Naive thymus-derived CD8-positive, alpha-beta T cell (primary cell): Measurements from ENCODE around the gene DKKL1. TPM values are rescaled to one million over a fixed set of nuclear protein-coding genes. Genes with fewer than 3 reads are reported as not detected.

Experiments
- ATAC-seq, 2 donors: fragments of 150-1000 bp; cut with Tn5 transposase in 1 of 2; sonication (Bioruptor Pico), chemical (Tn5 transposase) in 1 of 2; 1 replicate in 1 of 2; 2 replicates in 1 of 2; pipeline ENCODE4 v1.10.0; 2021; ENCODE audit warnings: mild to moderate bottlenecking in 2 of 2, moderate library complexity in 2 of 2
- POLR2A ChIA-PET: fragments of 350-600 bp; sonication (Branson Sonifier 250); formaldehyde crosslinking; loops from one replicate; lab custom pipeline; 2021; ENCODE audit warnings: antibody characterized with exemption; lab: Charles Lee
- DNase-seq, 10 donors: peaks; one replicate each; pipeline versions ENCODE4 v3.0.0 to v3.0.0-alpha.2; 2020 to 2022
- H3K27ac Mint-ChIP-seq, 10 donors: one replicate each; pipeline ENCODE4 v1.8.0; 2020 to 2022; ENCODE audit warnings: mild to moderate bottlenecking in 10 of 10, mixed read lengths in 10 of 10, moderate library complexity in 4 of 10, inconsistent platforms in 1 of 10
- H3K27me3 Mint-ChIP-seq, 5 donors: one replicate each; pipeline ENCODE4 v1.8.0; 2021 to 2022; ENCODE audit warnings: mixed read lengths in 5 of 5
- H3K36me3 Mint-ChIP-seq, 3 donors: one replicate each; pipeline ENCODE4 v1.8.0; 2020 to 2022; ENCODE audit warnings: mixed read lengths in 3 of 3, mild to moderate bottlenecking in 2 of 3, inconsistent platforms in 1 of 3
- H3K4me1 Mint-ChIP-seq, 4 donors: one replicate each; pipeline ENCODE4 v1.8.0; 2021 to 2022; ENCODE audit warnings: mixed read lengths in 4 of 4
- H3K4me3 Mint-ChIP-seq, 10 donors: one replicate each; pipeline ENCODE4 v1.8.0; 2020 to 2022; ENCODE audit warnings: mild to moderate bottlenecking in 10 of 10, mixed read lengths in 10 of 10, moderate library complexity in 6 of 10, inconsistent platforms in 1 of 10
- H3K9me3 Mint-ChIP-seq, 9 donors: one replicate each; pipeline ENCODE4 v1.8.0; 2020 to 2022; ENCODE audit warnings: mixed read lengths in 9 of 9, mild to moderate bottlenecking in 3 of 9, inconsistent platforms in 1 of 9, moderate library complexity in 1 of 9
- polyA plus RNA-seq, 3 donors: library from polyadenylated mRNA; unstranded; fragments of 300-500 nt; fragmentation: Illumina TruSeq; gene quantifications; one replicate each; pipeline ENCODE4 v1.2.3, GENCODE V29; 2021
- total RNA-seq, 8 experiments: library from RNA in 2 of 8; stranded (reverse) in 2 of 8; gene quantifications; one replicate each; pipeline ENCODE4 v1.2.3 and lab custom pipeline; 2021 to 2026

The DKKL1 gene
- total and polyA plus RNA-seq, 5 experiments from 2014 or later = not detected

DNA sequence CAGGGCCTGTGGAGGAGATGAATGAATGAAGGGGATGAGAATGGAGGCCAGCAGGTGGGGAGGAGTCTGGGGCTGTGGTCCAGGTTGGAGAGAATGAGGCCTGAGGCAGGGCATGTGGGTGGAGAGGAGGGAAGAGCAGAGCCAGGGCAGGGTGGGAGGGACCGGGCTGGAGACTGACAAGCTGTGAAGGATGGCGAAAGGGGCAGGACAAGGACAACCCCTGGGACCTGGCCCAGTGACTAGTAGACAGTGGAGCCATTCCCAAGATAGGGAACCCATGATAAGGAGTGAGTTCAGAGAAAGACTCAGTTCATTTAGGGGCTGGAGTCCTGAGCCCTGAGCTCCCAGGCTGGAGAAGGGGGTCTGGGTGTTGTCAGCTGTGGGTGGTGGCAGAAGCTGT lies 56.5 kb downstream of the DKKL1 start:
- Mint-ChIP-seq H3K36me3 (peaks cover 0 to 3% (median 0%) of the 10 kb centered on the region in 3 donors), H3K4me1 (peaks cover 32 to 42% (median 34%) of the 10 kb centered on the region in 4 donors), H3K9me3 (peaks cover 0 to 2% (median 0%) of the 10 kb centered on the region in 9 donors), H3K27me3 (peaks cover 36 to 79% (median 63%) of the 10 kb centered on the region in 5 donors), H3K27ac (peak overlapping the region in 3 of 10 donors; percentile 31 to 39 (median 33)), H3K4me3 (peak overlapping the region in 2 of 10 donors; percentile 42 to 73)
- DNase-seq = no peak
- ATAC-seq = no peak
- POLR2A ChIA-PET = interaction anchor here (1.2 to 1.7 kb wide), 4 partner anchors 11 to 23 kb away, joined by 3 to 5 read pairs (median 4); no protein-coding TSS in a partner anchor

DNA sequence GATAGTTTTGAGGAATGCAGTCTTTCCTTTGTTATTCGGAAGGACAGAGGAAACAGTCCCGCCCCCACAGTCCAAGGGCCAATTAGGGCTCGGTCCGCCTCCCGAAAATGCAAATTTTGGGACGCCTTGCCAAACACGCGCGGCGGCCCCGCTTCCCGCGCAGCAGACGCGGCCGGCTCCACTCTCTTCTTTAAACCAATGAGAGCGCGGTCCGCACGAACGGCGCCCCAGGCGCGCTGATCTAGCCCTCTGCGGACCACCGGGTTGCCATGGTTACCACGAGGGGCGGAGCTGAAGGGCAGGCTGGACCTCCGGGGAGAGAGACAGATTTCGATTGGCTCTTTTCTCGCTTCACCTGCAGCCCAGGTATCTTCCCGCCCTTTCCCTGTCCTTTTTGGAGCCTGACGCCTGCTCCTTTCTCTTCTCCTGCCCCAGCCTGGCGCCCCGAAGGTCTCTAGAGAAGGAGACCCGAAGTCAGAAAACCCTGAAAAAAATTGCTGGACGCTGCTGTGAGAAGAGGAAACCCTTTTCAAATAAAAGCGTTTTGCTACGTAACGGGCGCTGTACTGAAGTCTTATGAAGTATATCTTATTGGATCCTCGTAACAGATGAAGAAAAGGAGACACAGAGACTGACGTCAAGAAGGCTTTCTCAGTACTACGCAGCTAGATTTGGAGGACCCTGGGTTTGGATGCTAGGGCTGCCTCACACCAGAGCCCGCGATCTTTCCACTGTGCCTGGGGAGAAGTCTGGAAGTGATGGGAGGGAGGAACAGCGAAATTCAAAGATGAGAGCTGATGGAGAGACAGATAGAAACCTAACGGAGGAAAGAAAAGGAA lies 57.6 kb downstream of the DKKL1 start:
- H3K4me3 Mint-ChIP-seq = peak overlapping the region; percentile 7 to 89 (median 72)
- H3K27me3 Mint-ChIP-seq = peaks cover 44 to 90% (median 73%) of the 10 kb centered on the region in 5 donors
- H3K9me3 Mint-ChIP-seq = peaks cover 0 to 2% (median 0%) of the 10 kb centered on the region in 9 donors
- POLR2A ChIA-PET = interaction anchor here (1.3 to 1.7 kb wide), 2 partner anchors 13 to 18 kb away, joined by 3 to 4 read pairs; no protein-coding TSS in a partner anchor
- peaks cover 0 to 3% (median 0%) of the 10 kb centered on the region in 3 donors for H3K36me3 Mint-ChIP-seq
- H3K27ac Mint-ChIP-seq = peak overlapping the region in 4 of 10 donors; percentile 53 to 88 (median 72)
- peak; percentile 21 to 72 for ATAC-seq
- peaks cover 34 to 52% (median 42%) of the 10 kb centered on the region in 4 donors for H3K4me1 Mint-ChIP-seq
- peak in 1 of 10 donors; percentile 25 for DNase-seq

DNA sequence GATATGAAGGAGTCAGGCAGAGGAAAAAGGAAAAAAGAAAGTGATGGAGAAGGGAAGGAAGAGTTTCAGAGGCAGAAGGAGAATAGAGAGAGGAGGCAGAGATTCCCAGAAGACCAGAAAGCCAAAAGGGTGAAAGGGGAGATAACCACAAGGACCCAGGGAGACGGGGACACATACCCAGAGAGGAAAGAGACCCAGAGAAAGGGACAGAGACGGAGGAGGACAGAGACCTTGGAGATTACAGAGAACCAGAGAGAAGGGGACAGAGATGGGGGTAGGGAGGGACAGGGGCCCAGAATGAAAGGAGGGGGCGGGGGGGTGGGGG lies 58.2 kb downstream of the DKKL1 start:
- H3K27me3 Mint-ChIP-seq = peaks cover 50 to 95% (median 79%) of the 10 kb centered on the region in 5 donors
- H3K4me3 Mint-ChIP-seq = peak overlapping the region in 9 of 10 donors; percentile 43 to 89 (median 72)
- peaks cover 40 to 56% (median 48%) of the 10 kb centered on the region in 4 donors for H3K4me1 Mint-ChIP-seq
- H3K36me3 Mint-ChIP-seq = peaks cover 0 to 9% (median 0%) of the 10 kb centered on the region in 3 donors
- no peak for DNase-seq
- no peak for ATAC-seq
- H3K9me3 Mint-ChIP-seq = peaks cover 0 to 2% (median 0%) of the 10 kb centered on the region in 9 donors
- POLR2A ChIA-PET = interaction anchor here (1.5 kb wide), 1 partner anchor 12 kb away, joined by 4 read pairs; no protein-coding TSS in a partner anchor
- H3K27ac Mint-ChIP-seq = peak overlapping the region in 3 of 10 donors; percentile 58 to 88 (median 85)

DNA sequence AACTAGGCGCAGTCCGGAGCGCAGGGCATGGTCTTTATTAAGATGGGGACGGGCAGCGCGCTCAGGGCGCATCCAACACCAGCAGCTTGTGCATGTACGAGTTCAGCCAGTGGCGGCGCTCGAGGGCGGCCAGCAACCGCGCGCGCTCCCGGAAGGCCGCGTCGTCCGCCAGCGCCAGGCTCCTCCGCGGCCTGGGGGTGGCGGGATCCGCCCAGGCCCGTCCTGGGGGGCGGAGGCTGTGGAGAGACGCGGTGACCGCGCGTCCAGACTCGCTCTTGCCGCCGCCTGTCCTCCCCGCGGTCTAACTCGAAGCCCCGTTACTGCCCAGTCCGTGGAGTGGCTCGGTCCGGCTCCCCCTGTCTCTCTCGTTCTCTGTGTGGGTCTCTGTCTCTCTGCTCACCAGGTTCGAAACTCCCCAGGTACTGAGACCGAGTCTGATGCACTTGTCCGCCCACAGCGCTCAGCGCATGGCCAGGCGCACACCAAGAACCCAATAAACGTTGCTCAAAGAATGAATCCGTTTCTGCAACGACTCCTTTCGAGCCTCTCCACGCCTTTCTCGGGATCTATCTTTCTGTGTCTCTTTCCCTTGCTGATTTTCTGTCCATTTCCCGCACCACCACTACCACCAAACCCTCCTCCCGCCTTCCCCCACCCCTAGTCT lies 58.9 kb downstream of the DKKL1 start:
- H3K27ac Mint-ChIP-seq = peak overlapping the region in 3 of 10 donors; percentile 7 to 86 (median 74)
- H3K4me3 Mint-ChIP-seq = peak overlapping the region; percentile 69 to 91 (median 78)
- peaks cover 55 to 100% (median 82%) of the 10 kb centered on the region in 5 donors for H3K27me3 Mint-ChIP-seq
- H3K36me3 Mint-ChIP-seq = peaks cover 0 to 10% (median 0%) of the 10 kb centered on the region in 3 donors
- peaks cover 45 to 62% (median 53%) of the 10 kb centered on the region in 4 donors for H3K4me1 Mint-ChIP-seq
- ATAC-seq = peak; percentile 40 to 45
- peaks cover 0 to 2% (median 0%) of the 10 kb centered on the region in 9 donors for H3K9me3 Mint-ChIP-seq
- POLR2A ChIA-PET = interaction anchor here (1.5 kb wide), 1 partner anchor 11 kb away, joined by 4 read pairs; no protein-coding TSS in a partner anchor
- peak in 4 of 10 donors; percentile 21 to 51 (median 46) for DNase-seq

DNA sequence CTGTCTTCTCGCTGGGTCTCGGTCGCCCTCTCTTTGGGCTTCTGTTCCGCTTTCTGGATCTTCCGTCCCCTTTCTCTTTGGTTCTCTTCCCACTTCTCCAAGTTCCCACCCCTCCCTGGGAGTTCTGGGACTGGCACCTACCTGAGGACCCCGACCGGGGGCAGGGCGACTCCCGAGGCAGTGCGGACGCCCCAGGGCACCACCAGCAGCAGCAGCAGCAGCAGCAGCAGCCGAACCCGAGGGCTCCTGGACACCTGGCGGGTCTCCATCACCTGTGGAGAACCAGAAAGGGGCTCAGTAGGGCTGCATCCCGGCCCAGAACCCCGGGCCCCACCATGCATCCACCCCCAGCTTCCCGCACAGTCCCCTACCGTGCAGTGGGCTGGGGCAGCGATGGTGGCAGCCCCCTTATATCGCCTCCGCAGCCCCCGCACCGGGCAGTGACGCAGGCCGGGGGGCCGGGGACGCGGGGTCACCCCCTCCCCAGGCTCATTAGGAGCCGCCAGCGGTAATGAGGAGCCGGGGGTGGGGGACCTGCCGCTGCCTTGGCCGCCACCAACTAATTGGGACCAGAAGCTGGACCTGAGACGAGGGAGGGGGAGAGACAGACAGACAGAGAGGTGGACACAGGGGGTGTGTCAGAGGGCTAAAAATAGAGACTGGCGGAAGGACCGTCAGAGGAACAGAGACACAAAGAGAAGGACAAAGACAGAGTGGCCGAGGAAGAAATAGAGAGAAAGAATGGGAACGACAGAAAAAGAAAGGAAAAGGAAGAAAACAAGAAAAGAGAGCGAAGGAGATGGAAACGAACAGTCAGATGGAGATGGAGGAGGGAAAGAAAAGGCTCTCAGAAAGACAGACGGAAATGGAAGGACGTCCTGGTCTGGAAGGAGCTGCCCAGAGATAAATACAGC lies 59.7 kb downstream of the DKKL1 start, which contains the start of gene PTH2:
Gene PTH2, minus strand, starts transcription at position 371 of the 914 bp plus-strand sequence. Its CDS starts 102 bp downstream, at position 269.
- DNase-seq = peak in 1 of 10 donors; percentile 60
- H3K27me3 Mint-ChIP-seq = peaks cover 57 to 100% (median 83%) of the 10 kb centered on the region in 5 donors
- H3K4me1 Mint-ChIP-seq = peaks cover 48 to 66% (median 61%) of the 10 kb centered on the region in 4 donors
- ATAC-seq = peak in 1 of 2 donors; percentile 13
- POLR2A ChIA-PET = interaction anchor here (1.0 to 3.1 kb wide), 3 partner anchors 10 to 16 kb away, joined by 3 to 11 read pairs (median 4); no protein-coding TSS in a partner anchor
- H3K9me3 Mint-ChIP-seq = peaks cover 0 to 2% (median 0%) of the 10 kb centered on the region in 9 donors
- peaks cover 0 to 10% (median 0%) of the 10 kb centered on the region in 3 donors for H3K36me3 Mint-ChIP-seq
- H3K27ac Mint-ChIP-seq = peak within 1 kb of the TSS in 5 of 10 donors; percentile 7 to 86 (median 72)
- peak within 1 kb of the TSS; percentile 69 to 91 (median 79) for H3K4me3 Mint-ChIP-seq

GRCh38 chr19:49423985-49424303 lies 60.3 kb downstream of the DKKL1 start:
- H3K4me1 Mint-ChIP-seq = peaks cover 50 to 71% (median 66%) of the 10 kb centered on the region in 4 donors
- H3K4me3 Mint-ChIP-seq = peak overlapping the region; percentile 48 to 81 (median 74)

More at GRCh38 chr19:49423985-49424303, 60.3 kb downstream of the DKKL1 start:
- H3K27ac Mint-ChIP-seq = peak overlapping the region in 4 of 10 donors; percentile 7 to 72 (median 49)
- peak in 3 of 10 donors; percentile 43 to 55 (median 44) for DNase-seq
- H3K9me3 Mint-ChIP-seq = peaks cover 0 to 2% (median 0%) of the 10 kb centered on the region in 9 donors
- POLR2A ChIA-PET = interaction anchor here (0.7 to 3.1 kb wide), 3 partner anchors 12 to 16 kb away, joined by 3 to 11 read pairs (median 3); no protein-coding TSS in a partner anchor
- H3K36me3 Mint-ChIP-seq = peaks cover 0 to 10% (median 0%) of the 10 kb centered on the region in 3 donors
- peaks cover 56 to 100% (median 83%) of the 10 kb centered on the region in 5 donors for H3K27me3 Mint-ChIP-seq
- peak; percentile 53 to 61 for ATAC-seq

Other genes starting within 250 kb of the DKKL1 start
- gene LIN7B, start 249.5 kb upstream of the DKKL1 start, total RNA-seq = 10 to 100 TPM; 15.7 to 16.2 TPM
- 1 to 10 TPM; 5.5 to 9.2 (median 5.6) TPM for gene LIN7B, start 249.5 kb upstream of the DKKL1 start, polyA plus RNA-seq
- gene C19orf73, start 244.7 kb upstream of the DKKL1 start, total RNA-seq = 1 to 10 TPM; 1.6 TPM
- gene C19orf73, start 244.7 kb upstream of the DKKL1 start, polyA plus RNA-seq = 1 to 10 TPM; 3.0 to 7.0 (median 5.7) TPM
- gene PPFIA3, start 244.3 kb upstream of the DKKL1 start, total RNA-seq = 1 to 10 TPM; 3.6 to 4.7 TPM
- under 1 TPM in 2 of 3 donors, not detected in 1; 0.20 to 0.58 TPM for gene PPFIA3, start 244.3 kb upstream of the DKKL1 start, polyA plus RNA-seq
- gene HRC, start 208.5 kb upstream of the DKKL1 start, total RNA-seq = not detected
- gene HRC, start 208.5 kb upstream of the DKKL1 start, polyA plus RNA-seq = not detected
- not detected for gene TRPM4, start 206.1 kb upstream of the DKKL1 start, total RNA-seq
- not detected for gene TRPM4, start 206.1 kb upstream of the DKKL1 start, polyA plus RNA-seq
- 1 to 10 TPM; 6.0 to 6.9 TPM for gene SLC6A16, start 38.7 kb upstream of the DKKL1 start, total RNA-seq
- 1 to 10 TPM in 2 of 3 donors, under 1 TPM in 1; 0.97 to 1.5 (median 1.4) TPM for gene SLC6A16, start 38.7 kb upstream of the DKKL1 start, polyA plus RNA-seq
- gene CD37, start 28.5 kb upstream of the DKKL1 start, total RNA-seq = 100 to 1,000 TPM; 328 to 337 TPM
- gene CD37, start 28.5 kb upstream of the DKKL1 start, polyA plus RNA-seq = 100 to 1,000 TPM; 148 to 192 (median 177) TPM
- under 1 TPM; 0.21 to 0.49 TPM for gene TEAD2, start 1.5 kb upstream of the DKKL1 start, total RNA-seq
- under 1 TPM in 1 of 3 donors, not detected in 2; 0.07 TPM for gene TEAD2, start 1.5 kb upstream of the DKKL1 start, polyA plus RNA-seq
- under 1 TPM in 1 of 2 experiments, not detected in 1; 0.36 TPM for gene KASH5, start 24.4 kb downstream of the DKKL1 start, total RNA-seq
- gene KASH5, start 24.4 kb downstream of the DKKL1 start, polyA plus RNA-seq = under 1 TPM in 1 of 3 donors, not detected in 2; 0.22 TPM
- not detected for gene PTH2, start 59.6 kb downstream of the DKKL1 start, total RNA-seq
- not detected for gene PTH2, start 59.6 kb downstream of the DKKL1 start, polyA plus RNA-seq
- not detected for gene GFY, start 61.5 kb downstream of the DKKL1 start, total RNA-seq
- not detected for gene GFY, start 61.5 kb downstream of the DKKL1 start, polyA plus RNA-seq
- under 1 TPM; 0.27 to 0.73 TPM for gene SLC17A7, start 77.7 kb downstream of the DKKL1 start, total RNA-seq
- not detected for gene SLC17A7, start 77.7 kb downstream of the DKKL1 start, polyA plus RNA-seq
- 100 to 1,000 TPM; 157 to 179 TPM for gene PIH1D1, start 87.9 kb downstream of the DKKL1 start, total RNA-seq
- gene PIH1D1, start 87.9 kb downstream of the DKKL1 start, polyA plus RNA-seq = 10 to 100 TPM; 85.3 to 88.9 (median 86.7) TPM
- 10 to 100 TPM; 44.3 to 44.4 TPM for gene ALDH16A1, start 89.3 kb downstream of the DKKL1 start, total RNA-seq
- gene ALDH16A1, start 89.3 kb downstream of the DKKL1 start, polyA plus RNA-seq = 10 to 100 TPM; 28.3 to 38.0 (median 30.1) TPM
- gene FLT3LG, start 110.3 kb downstream of the DKKL1 start, total RNA-seq = 100 to 1,000 TPM; 106 to 112 TPM
- gene FLT3LG, start 110.3 kb downstream of the DKKL1 start, polyA plus RNA-seq = 100 to 1,000 TPM; 108 to 205 (median 166) TPM
- gene RPL13A, start 123.7 kb downstream of the DKKL1 start, total RNA-seq = 1,000 to 10,000 TPM; 5,160 to 5,167 TPM
- gene RPL13A, start 123.7 kb downstream of the DKKL1 start, polyA plus RNA-seq = 1,000 to 10,000 TPM; 3,162 to 3,664 (median 3,630) TPM
- gene RPS11, start 132.6 kb downstream of the DKKL1 start, total RNA-seq = 1,000 to 10,000 TPM; 3,084 to 3,152 TPM
- 1,000 to 10,000 TPM; 2,379 to 2,818 (median 2,600) TPM for gene RPS11, start 132.6 kb downstream of the DKKL1 start, polyA plus RNA-seq
- 10 to 100 TPM; 24.3 to 26.0 TPM for gene FCGRT, start 148.8 kb downstream of the DKKL1 start, total RNA-seq
- 10 to 100 TPM; 50.3 to 62.9 (median 61.5) TPM for gene FCGRT, start 148.8 kb downstream of the DKKL1 start, polyA plus RNA-seq
- gene RCN3, start 164.1 kb downstream of the DKKL1 start, total RNA-seq = 1 to 10 TPM; 1.6 to 3.6 TPM
- 1 to 10 TPM; 1.5 to 4.5 (median 2.8) TPM for gene RCN3, start 164.1 kb downstream of the DKKL1 start, polyA plus RNA-seq
- 100 to 1,000 TPM; 162 to 173 TPM for gene NOSIP, start 216.7 kb downstream of the DKKL1 start, total RNA-seq
- gene NOSIP, start 216.7 kb downstream of the DKKL1 start, polyA plus RNA-seq = 100 to 1,000 TPM; 662 to 854 (median 844) TPM
- gene PRRG2, start 217.4 kb downstream of the DKKL1 start, total RNA-seq = 1 to 10 TPM; 1.9 to 2.4 TPM
- gene PRRG2, start 217.4 kb downstream of the DKKL1 start, polyA plus RNA-seq = under 1 TPM; 0.28 to 0.34 (median 0.32) TPM
- 10 to 100 TPM; 61.6 to 62.1 TPM for gene PRR12, start 227.3 kb downstream of the DKKL1 start, total RNA-seq
- under 1 TPM; 0.24 to 0.69 (median 0.37) TPM for gene PRR12, start 227.3 kb downstream of the DKKL1 start, polyA plus RNA-seq